H1 (cell line): ENCODE results near the gene MFAP1. TPM values are rescaled to one million over a fixed set of nuclear protein-coding genes. Genes with fewer than 3 reads are reported as not detected.

Experiments used
- CBX5 ChIP-seq: fragments of 300-800, 300-1000 bp; sonication (generic); IDR thresholded peaks from 2 replicates; pipeline ENCODE4 v1.7.1; 2016; ENCODE audit warnings: antibody characterized with exemption, low read length, low read depth
- polyA plus RNA-seq, 7 experiments: library from polyadenylated mRNA; depleted of rRNA in 3 of 7; stranded (reverse) in 5 of 7; unstranded in 2 of 7; fragments of >200 nt in 5 of 7; fragments of 200-250 nt in 2 of 7; gene quantifications; 1 replicate in 5 of 7; 2 replicates in 1 of 7; 4 replicates in 1 of 7; pipeline versions ENCODE4 v1.2.1 to v1.2.3, GENCODE V29; 2011 to 2013; ENCODE audit warnings: missing spikeins in 2 of 7, mixed read lengths in 2 of 7
- total RNA-seq: library from RNA; stranded (reverse); fragmentation: NEBNext Ultra II Directional; extraction: Animal tissue kit (Norgen Biotek cat#: 25700); gene quantifications from 2 replicates; pipeline ENCODE4 v1.2.1, GENCODE V29; 2021

Gene MFAP1
- total and polyA plus RNA-seq, 2 of the 8 experiments (the other 6 are each of a cell fraction or from before 2014, with no cell fraction given) = 23.6 to 36.7 TPM

DNA sequence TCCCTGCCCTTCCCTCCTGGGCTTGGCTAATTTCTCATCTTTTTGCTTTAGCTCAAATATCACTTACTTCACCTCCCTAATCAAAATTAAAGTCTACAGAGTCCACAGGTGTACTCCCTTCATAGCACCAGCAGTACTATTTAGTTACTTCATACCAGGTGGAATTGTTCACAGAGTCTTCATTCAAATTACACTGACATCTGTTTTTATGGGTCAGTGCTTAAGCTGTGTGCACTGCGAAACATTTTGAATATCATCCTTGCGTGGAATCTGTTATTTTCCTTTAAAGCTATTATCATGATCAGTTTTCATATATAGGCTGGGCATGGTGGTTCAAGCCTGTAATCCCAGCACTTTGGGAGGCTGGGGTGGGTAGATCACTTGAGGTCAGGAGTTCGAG is 35.1 kb downstream of the MFAP1 start (continued):
- TF ChIP-seq CBX5 = no peak
